Measurements from ENCODE around the gene DGKE. TPM values are rescaled to one million over a fixed set of nuclear protein-coding genes. Genes with fewer than 3 reads are reported as not detected.

Gene DGKE
- total and polyA plus RNA-seq, 2 of the 13 experiments (the other 11 are each of a cell fraction or from before 2014, with no cell fraction given), result 3.2 to 5.3 TPM

- ChIA-PET CTCF (ENCODE audit: low intra/inter-chr PET ratio, low total read pairs) (interaction anchor here (1.2 kb wide), 1 partner anchor 47 kb away, joined by 6 read pairs; no protein-coding TSS in a partner anchor), POLR2A (no interaction called here)
- Histone ChIP-seq H4K20me1 (ENCODE audit: insufficient read depth, low read length) (no peaks in the 10 kb centered on the region), H3K27me3 (ENCODE audit: control insufficient read depth in 1 of 2, insufficient read depth in 2 of 2, low read length in 2 of 2) (no peaks in the 10 kb centered on the region), H3K4me3 (replicated peaks in 1 of 3; ENCODE audit: insufficient read depth in 1 of 3, low read depth in 2 of 3, low read length in 3 of 3) (no peak overlapping the region), H3K9me3 (ENCODE audit: low read length) (no peaks in the 10 kb centered on the region), H3K79me2 (ENCODE audit: insufficient read depth, low read length) (no peaks in the 10 kb centered on the region), H3K4me2 (ENCODE audit: low read depth, low read length) (no peak overlapping the region), H3K36me3 (replicated peaks in 1 of 2; ENCODE audit: control insufficient read depth in 1 of 2, insufficient read depth in 2 of 2, low read length in 2 of 2) (no peaks in the 10 kb centered on the region; a peak in 2 of 5 replicates), H3K9ac (ENCODE audit: insufficient read depth, low read depth, low read length) (no peak overlapping the region), H3K27ac (ENCODE audit: extremely low read length, insufficient read depth, low read length) (no peak overlapping the region), H3K4me1 (ENCODE audit: insufficient read depth, low read length) (peaks cover 12% of the 10 kb centered on the region), H2AFZ (ENCODE audit: low read length) (no peak overlapping the region)
- no peak for FAIRE-seq
- DNase-seq (ENCODE audit: low spot score), result no peak
- intact Hi-C loops (cut with micrococcal nuclease; ENCODE audit: unreplicated experiment), result loop anchor here (1.0 kb wide), 1 partner anchor 47 kb away; no protein-coding TSS in a partner anchor
- WGBS (ENCODE audit: low lambda C conversion rate), result 33% methylated on average over 3 of the region's 3 CpGs
- in situ Hi-C loops (cut with HindIII; ENCODE audit: extremely low pct_ligation_motif_present, low pct_unique_long_range_greater_than_20kb), result no loop called here
- ATAC-seq, result peak; percentile 87
- no TSS peak for BruUV-seq (replicated peaks)
- TF ChIP-seq HNF4A (CRISPR knock-in tag; IDR thresholded peaks at IDR 0.05) (0 out of 2 replicates have a peak, but pooled peaks have one; percentile 25), ZNF569 (CRISPR knock-in tag; IDR thresholded peaks at IDR 0.05; ENCODE audit: borderline replicate concordance) (no peak), REL (CRISPR knock-in tag; conservative IDR thresholded peaks at IDR 0.05) (no peak), SALL1 (CRISPR knock-in tag; IDR thresholded peaks at IDR 0.05) (0 out of 2 replicates have a peak, but pooled peaks have one; percentile 22), NAIF1 (CRISPR knock-in tag; IDR thresholded peaks at IDR 0.05; ENCODE audit: borderline replicate concordance) (no peak), STAG1 (CRISPR knock-in tag; IDR thresholded peaks at IDR 0.05) (peak; percentile 60), AKNA (CRISPR knock-in tag; IDR thresholded peaks at IDR 0.05; ENCODE audit: borderline replicate concordance) (no peak), NFIB (CRISPR knock-in tag; IDR thresholded peaks at IDR 0.05; ENCODE audit: borderline replicate concordance) (no peak), THAP8 (CRISPR knock-in tag; IDR thresholded peaks at IDR 0.05; ENCODE audit: borderline replicate concordance) (no peak), HIC2 (CRISPR knock-in tag; IDR thresholded peaks at IDR 0.05; ENCODE audit: low read depth) (no peak), RBM22 (optimal IDR thresholded peaks at IDR 0.05; ENCODE audit: low read length) (no peak), MLX (CRISPR knock-in tag; IDR thresholded peaks at IDR 0.05) (no peak), ZNF234 (CRISPR knock-in tag; conservative IDR thresholded peaks at IDR 0.05) (no peak), ZNF558 (CRISPR knock-in tag; IDR thresholded peaks at IDR 0.05; ENCODE audit: borderline replicate concordance) (no peak), ZNF749 (CRISPR knock-in tag; IDR thresholded peaks at IDR 0.05; ENCODE audit: borderline replicate concordance) (no peak)
Measured at GRCh38 chr17:56866496-56866895, 32.5 kb downstream of the DGKE start.

All from HepG2 (cell line).